HG02852 (cell line): ENCODE measurements around the gene CFLAR.
"Not testable (repeated sequence)": the region's sequence is repeated elsewhere in the genome, so short reads cannot be mapped to it uniquely, and the experiment has no call there.

Source experiments
- ATAC-seq: cut with Tn5 transposase; IDR thresholded peaks from one replicate; pipeline ENCODE4 v1.9.1; 2021; ENCODE audit warnings: mild to moderate bottlenecking, moderate library complexity; ENCODE audit not compliant: unreplicated experiment

The CFLAR gene

GRCh38 chr2:201118121-201118960, 2.4 kb downstream of the CFLAR start:
- ATAC-seq: peak; percentile 48

- ATAC-seq: no peak
Measured at GRCh38 chr2:201118961-201119854, 3.2 kb downstream of the CFLAR start.

GRCh38 chr2:201122276-201122675, 6.3 kb downstream of the CFLAR start:
- ATAC-seq: no peak

GRCh38 chr2:201126308-201127151, 10.6 kb downstream of the CFLAR start:
- ATAC-seq: peak; percentile 25

- ATAC-seq: no peak
Measured at GRCh38 chr2:201127152-201127511, 11.2 kb downstream of the CFLAR start.

- no peak for ATAC-seq
Measured at GRCh38 chr2:201127570-201127969, 11.6 kb downstream of the CFLAR start.

GRCh38 chr2:201128033-201128432, 12.1 kb downstream of the CFLAR start:
- ATAC-seq: no peak

- ATAC-seq: no peak
Measured at GRCh38 chr2:201128933-201129505, 13.1 kb downstream of the CFLAR start.

- ATAC-seq: no peak
Measured at GRCh38 chr2:201130524-201131186, 14.7 kb downstream of the CFLAR start.

- no peak for ATAC-seq
Measured at GRCh38 chr2:201132518-201132917, 16.6 kb downstream of the CFLAR start.

- ATAC-seq: no peak
Measured at GRCh38 chr2:201135386-201135785, 19.4 kb downstream of the CFLAR start.

- no peak for ATAC-seq
Measured at GRCh38 chr2:201136889-201137321, 20.9 kb downstream of the CFLAR start.

- no peak for ATAC-seq
Measured at GRCh38 chr2:201137505-201138400, 21.8 kb downstream of the CFLAR start.

GRCh38 chr2:201138401-201138970, 22.5 kb downstream of the CFLAR start:
- ATAC-seq: no peak

- not testable (repeated sequence) for ATAC-seq
Measured at GRCh38 chr2:201138986-201139781, 23.2 kb downstream of the CFLAR start.

GRCh38 chr2:201139836-201140604, 24.1 kb downstream of the CFLAR start:
- ATAC-seq: no peak
